Measurements from ENCODE around the gene NOS3.
"Not testable (repeated sequence)": the region's sequence is repeated elsewhere in the genome, so short reads cannot be mapped to it uniquely, and the experiment has no call there.

Gene NOS3

GRCh38 chr7:151038951-151039849, 48.4 kb downstream of the NOS3 start:
- peak; percentile 86 for DNase-seq (ENCODE audit: low read depth)

DNA sequence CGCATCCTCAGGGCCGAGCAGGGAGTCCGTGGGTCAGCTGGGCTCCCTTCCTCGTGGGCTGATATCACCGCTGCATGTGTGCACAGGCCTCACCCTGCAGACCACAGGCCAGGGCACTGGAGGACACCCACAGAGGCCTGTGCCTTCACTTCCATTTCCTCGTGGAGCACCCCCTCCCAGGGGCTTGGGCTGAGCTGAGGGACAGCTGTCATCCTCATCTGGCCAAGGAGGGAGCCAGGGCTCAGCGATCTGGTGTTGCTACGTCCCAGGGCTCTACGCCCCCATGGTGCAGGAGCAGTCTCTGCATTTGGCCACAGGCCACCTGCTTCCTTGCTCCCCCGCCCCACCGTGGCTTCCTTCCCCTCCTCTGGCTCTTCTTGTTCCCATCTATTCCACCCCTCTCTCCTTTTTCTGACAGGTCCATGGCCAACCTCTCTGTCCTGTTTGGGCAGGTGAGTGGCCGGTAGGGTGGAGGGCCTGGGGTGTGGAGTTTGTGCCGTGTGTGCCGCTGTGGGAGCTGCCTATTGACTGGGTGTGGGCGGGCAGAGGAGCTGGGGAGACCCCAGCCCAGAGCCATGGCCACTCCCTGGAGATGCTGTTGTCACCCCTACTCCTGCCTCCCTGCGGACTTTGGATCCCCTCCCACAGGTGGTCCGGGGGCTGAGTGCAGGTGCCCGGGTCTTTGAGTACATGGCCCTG, 49.2 kb downstream of the NOS3 start:
- no peak for DNase-seq (ENCODE audit: low read depth)

DNA sequence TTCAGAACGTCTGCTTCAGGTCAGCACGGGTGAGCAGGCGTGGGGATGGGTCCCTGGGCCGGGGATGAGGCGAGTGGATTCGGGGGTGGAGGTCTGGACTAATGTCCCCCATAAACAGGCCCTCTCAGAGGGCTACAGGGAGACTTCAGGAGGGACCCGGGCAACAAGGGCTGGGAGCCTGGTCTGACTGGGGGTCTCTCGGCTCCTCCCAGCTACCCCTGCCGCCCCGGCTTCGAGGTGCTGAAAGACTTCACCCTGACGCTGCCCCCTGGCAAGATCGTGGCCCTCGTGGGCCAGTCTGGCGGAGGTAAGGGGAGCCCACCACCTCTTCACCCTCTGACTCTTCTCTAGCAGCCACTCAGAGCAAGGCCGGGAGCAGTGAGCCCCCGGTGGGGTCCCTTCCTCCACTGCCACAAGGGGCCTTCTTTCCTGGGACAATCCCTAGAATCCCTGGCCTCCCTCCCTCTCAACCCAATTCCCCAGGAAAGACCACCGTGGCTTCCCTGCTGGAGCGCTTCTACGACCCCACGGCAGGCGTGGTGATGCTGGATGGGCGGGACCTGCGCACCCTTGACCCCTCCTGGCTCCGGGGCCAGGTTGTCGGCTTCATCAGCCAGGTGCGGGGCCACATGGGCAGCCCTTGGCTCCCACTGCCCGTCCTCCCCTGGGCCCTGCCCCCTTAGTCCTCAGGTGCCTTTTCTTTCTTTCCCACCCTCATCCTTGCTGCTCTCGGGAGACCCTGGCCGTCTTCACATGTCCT, 50.0 kb downstream of the NOS3 start:
- no peak for DNase-seq (ENCODE audit: low read depth)

DNA sequence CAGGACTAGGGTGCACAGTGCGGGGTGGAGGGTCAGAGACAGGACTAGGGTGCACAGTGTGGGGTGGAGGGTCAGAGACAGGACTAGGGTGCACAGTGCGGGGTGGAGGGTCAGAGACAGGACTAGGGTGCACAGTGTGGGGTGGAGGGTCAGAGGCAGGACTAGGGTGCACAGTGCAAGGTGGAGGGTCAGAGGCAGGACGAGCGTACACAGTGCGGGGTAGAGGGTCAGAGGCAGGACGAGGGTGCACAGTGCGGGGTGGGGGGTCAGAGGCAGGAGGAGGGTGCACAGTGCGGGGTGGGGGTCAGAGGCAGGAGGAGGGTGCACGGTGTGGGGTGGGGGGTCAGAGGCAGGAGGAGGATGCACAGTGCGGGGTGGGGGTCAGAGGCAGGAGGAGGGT, 52.6 kb downstream of the NOS3 start:
- DNase-seq (ENCODE audit: low read depth): not testable (repeated sequence)

- DNase-seq (ENCODE audit: low read depth): no peak
Measured at GRCh38 chr7:151043959-151044358, 53.1 kb downstream of the NOS3 start.

- DNase-seq (ENCODE audit: low read depth): no peak
Measured at GRCh38 chr7:151045262-151045661, 54.4 kb downstream of the NOS3 start.

DNA sequence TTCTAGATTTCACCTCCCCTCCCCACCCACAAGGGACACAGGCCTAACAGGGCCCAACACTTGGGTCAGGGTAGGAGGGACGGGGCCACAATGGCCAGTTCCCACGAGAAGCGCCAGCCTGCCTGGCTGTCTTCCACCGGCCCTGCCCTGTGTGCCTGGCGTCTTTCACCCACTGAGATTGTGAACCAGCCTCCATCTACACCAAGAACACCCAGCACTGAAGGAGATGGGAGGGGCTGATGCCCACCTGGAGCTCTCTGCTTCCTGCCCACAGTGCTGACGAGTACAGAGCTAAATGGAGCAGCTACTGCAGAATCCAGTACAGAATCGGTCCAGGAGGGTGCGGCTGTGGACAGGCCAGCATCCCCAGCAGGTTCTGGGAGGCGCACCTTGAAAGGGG, 55.1 kb downstream of the NOS3 start:
- DNase-seq (ENCODE audit: low read depth): no peak

GRCh38 chr7:151046603-151047573, 56.1 kb downstream of the NOS3 start:
- peak; percentile 47 for DNase-seq (ENCODE audit: low read depth)

- DNase-seq (ENCODE audit: low read depth): no peak
Measured at GRCh38 chr7:151047976-151048815, 57.4 kb downstream of the NOS3 start, which contains the start of gene ASIC3. ASIC3 (plus strand) TSS chr7:151048531; CDS start chr7:151048886, 355 bp downstream.

GRCh38 chr7:151048911-151049463, 58.2 kb downstream of the NOS3 start:
- DNase-seq (ENCODE audit: low read depth): no peak

GRCh38 chr7:151051108-151051507, 60.3 kb downstream of the NOS3 start:
- DNase-seq (ENCODE audit: low read depth): peak; percentile 67

GRCh38 chr7:151053096-151053495, 62.3 kb downstream of the NOS3 start:
- no peak for DNase-seq (ENCODE audit: low read depth)

DNA sequence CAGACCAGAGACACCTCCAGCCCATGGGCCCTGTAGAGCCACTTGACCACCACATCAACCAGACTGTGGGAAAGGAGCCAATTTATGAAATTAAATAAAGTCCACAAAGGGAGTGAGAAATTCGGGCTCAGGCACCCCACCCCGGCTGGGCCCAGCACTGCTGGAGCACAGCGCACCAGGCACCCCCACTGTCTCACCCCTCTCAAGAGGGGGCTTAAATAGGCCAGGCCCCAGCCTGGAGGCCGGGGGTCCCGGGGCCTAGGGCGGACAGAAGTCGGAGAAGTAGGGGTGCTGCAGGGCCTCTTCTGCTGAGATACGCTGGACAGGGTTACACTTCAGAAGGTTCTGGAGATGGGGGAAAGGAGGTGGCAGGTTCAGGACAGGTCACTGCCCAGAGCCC, 62.9 kb downstream of the NOS3 start:
- no peak for DNase-seq (ENCODE audit: low read depth)

DNA sequence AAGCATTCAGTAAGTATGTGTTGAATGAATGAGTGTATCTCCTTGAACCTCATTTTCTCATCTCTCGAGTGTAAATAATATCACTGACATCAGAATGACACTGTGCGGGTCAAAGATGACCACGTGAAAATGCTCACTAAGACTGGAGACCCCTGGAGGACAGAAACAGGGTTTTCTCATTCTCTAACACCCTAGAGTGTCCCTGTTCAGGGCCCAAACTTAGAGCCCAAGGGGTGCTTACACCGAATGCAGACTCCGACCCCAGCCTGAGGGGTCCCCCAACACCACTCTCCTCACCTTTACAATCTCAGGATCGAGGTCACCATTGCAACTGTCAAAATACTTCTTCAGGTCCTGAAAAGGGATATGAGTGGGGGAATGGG, 65.5 kb downstream of the NOS3 start:
- no peak for DNase-seq (ENCODE audit: low read depth)

- no peak for DNase-seq (ENCODE audit: low read depth)
Measured at GRCh38 chr7:151056666-151057505, 66.1 kb downstream of the NOS3 start.

DNA sequence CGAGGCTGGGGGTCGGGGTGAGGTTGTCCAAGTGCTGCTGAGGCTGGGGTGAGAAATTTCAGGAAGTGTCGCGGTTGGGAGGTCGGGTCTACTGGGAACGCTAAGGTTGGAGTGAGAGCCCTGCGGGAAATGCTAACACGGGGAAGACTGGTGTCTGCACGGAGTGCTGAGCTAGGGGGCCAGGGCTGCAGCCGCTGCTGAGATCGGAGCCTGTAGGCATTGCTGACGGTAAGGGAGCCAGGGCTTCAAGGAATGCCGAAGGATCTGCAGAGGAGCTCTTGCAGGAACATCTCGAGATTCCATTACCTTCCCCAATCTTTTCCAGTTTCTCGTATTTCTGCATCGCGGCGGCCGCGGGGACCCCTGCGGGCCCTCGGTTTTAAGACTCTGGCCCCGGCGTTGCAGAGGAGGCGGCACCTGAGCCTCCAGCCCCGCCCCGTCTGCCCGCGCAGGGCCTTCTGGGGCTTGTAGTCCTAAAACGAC, 66.7 kb downstream of the NOS3 start, which contains the start of gene CDK5:
CDK5 (minus strand) TSS at position 392 of the 483 bp plus-strand sequence; CDS start at position 343, 49 bp downstream.
- no peak for DNase-seq (ENCODE audit: low read depth)

- DNase-seq (ENCODE audit: low read depth): peak; percentile 100
Measured at GRCh38 chr7:151057989-151058780, 67.4 kb downstream of the NOS3 start.

GRCh38 chr7:151058781-151059366, 68.1 kb downstream of the NOS3 start:
- DNase-seq (ENCODE audit: low read depth): peak; percentile 21
